22Rv1 (cell line): ENCODE measurements around the gene SLC43A2.

Experiments
- CTCF ChIP-seq: fragments of 450-650 bp; IDR thresholded peaks from 2 replicates; pipeline ENCODE4 v1.5.1; 2017; ENCODE audit warnings: mild to moderate bottlenecking
- ZFX ChIP-seq: fragments of 450-650 bp; IDR thresholded peaks from 2 replicates; pipeline ENCODE4 v1.6.1; 2017; ENCODE audit warnings: antibody characterized with exemption, borderline replicate concordance

DNA sequence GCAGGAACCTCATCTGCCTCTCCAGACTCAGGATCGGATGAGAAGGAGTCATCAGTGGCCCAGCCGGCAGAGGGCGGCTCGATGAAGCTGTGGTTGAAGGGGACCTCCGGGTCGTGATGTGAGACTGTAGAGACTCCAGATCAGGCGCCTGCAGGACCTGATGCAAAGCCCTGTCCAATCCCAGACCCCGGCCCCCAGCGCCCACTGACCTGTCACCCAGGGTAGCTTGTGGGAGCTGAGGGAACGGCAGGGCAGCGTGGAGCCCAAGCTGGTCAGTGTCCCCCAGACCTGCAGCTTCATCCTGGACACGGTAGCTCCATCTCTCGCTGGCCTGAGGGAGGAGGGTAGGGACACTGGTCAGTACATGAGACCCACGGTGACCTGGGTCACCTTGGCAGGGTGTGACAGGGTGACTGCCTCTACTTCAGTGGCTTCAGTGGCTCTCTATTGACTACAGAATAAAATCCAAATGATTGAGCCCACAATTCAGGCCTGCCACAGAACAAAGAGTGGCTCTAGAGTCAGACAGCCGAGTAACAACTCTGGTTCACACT lies 8.2 kb upstream of the SLC43A2 start:
- no peak for TF ChIP-seq CTCF
- TF ChIP-seq ZFX, result no peak
